Measurements from ENCODE around the gene CFAP46. TPM values are rescaled to one million over a fixed set of nuclear protein-coding genes. Genes with fewer than 3 reads are reported as not detected.
A peak's percentile ranks its signal among the peaks of the same experiment; 100 is the strongest.
"Not testable (repeated sequence)": the region's sequence is repeated elsewhere in the genome, so short reads cannot be mapped to it uniquely, and the experiment has no call there.

Gene CFAP46
- total and polyA plus RNA-seq, 8 donors = 1.2 to 5.2 (median 3.5) TPM

DNA sequence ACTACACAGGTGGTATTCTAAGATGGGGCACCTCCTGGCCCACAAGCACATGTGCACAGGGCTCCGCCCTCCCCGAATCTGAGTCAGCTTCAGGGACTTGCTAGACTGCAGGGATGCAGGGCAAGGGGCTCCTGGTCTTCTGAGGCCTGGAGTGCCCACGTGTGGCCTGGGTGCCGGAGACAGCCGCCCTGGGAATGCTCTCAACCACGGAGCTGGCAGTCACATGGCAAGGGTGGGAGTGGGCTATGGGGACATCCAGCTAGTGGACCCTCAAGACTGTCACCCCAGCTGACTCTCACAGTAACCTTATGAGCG lies 42.7 kb downstream of the CFAP46 start:
- Histone ChIP-seq H3K9me3 (peaks cover 0 to 4% of the 10 kb centered on the region in 2 donors), H3K4me1 (no peaks in the 10 kb centered on the region), H3K36me3 (no peaks in the 10 kb centered on the region), H3K4me3 (no peak overlapping the region), H3K27me3 (peaks cover 0 to 14% of the 10 kb centered on the region in 2 donors), H3K27ac (no peak overlapping the region)
- TF ChIP-seq, protein P1, sequence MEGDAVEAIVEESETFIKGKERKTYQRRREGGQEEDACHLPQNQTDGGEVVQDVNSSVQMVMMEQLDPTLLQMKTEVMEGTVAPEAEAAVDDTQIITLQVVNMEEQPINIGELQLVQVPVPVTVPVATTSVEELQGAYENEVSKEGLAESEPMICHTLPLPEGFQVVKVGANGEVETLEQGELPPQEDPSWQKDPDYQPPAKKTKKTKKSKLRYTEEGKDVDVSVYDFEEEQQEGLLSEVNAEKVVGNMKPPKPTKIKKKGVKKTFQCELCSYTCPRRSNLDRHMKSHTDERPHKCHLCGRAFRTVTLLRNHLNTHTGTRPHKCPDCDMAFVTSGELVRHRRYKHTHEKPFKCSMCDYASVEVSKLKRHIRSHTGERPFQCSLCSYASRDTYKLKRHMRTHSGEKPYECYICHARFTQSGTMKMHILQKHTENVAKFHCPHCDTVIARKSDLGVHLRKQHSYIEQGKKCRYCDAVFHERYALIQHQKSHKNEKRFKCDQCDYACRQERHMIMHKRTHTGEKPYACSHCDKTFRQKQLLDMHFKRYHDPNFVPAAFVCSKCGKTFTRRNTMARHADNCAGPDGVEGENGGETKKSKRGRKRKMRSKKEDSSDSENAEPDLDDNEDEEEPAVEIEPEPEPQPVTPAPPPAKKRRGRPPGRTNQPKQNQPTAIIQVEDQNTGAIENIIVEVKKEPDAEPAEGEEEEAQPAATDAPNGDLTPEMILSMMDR (IDR thresholded peaks at IDR 0.05) = no peak
- ATAC-seq (no peak), DNase-seq (peak in 2 of 4 donors; percentile 22 to 56)
- intact Hi-C loops (cut with DNase I) = no loop called here

GRCh38 chr10:132899054-132899750 lies 43.2 kb downstream of the CFAP46 start:
- H3K27me3 ChIP-seq = peaks cover 0 to 14% of the 10 kb centered on the region in 2 donors
- H3K4me3 ChIP-seq = no peak overlapping the region
- peaks cover 0 to 4% of the 10 kb centered on the region in 2 donors for H3K9me3 ChIP-seq
- intact Hi-C loops (cut with DNase I) = no loop called here
- no peaks in the 10 kb centered on the region for H3K4me1 ChIP-seq
- TF ChIP-seq, protein P1 (IDR thresholded peaks at IDR 0.05) = no peak
- DNase-seq (peak in 2 of 4 donors; percentile 25 to 61), ATAC-seq (no peak)
- H3K36me3 ChIP-seq = no peaks in the 10 kb centered on the region
- H3K27ac ChIP-seq = no peak overlapping the region

- Histone ChIP-seq H3K4me3 (no peak overlapping the region), H3K36me3 (no peaks in the 10 kb centered on the region), H3K4me1 (no peaks in the 10 kb centered on the region), H3K27me3 (peaks cover 0 to 17% of the 10 kb centered on the region in 2 donors), H3K27ac (no peak overlapping the region), H3K9me3 (peaks cover 0 to 4% of the 10 kb centered on the region in 2 donors)
- intact Hi-C loops (cut with DNase I) = no loop called here
- DNase-seq = peak in 2 of 4 donors; percentile 28 to 52
- ATAC-seq = no peak
- TF ChIP-seq, protein P1 (IDR thresholded peaks at IDR 0.05) = no peak
Observed at GRCh38 chr10:132898391-132899053, 43.8 kb downstream of the CFAP46 start.

- intact Hi-C loops (cut with DNase I) = no loop called here
- H3K4me1 ChIP-seq = no peaks in the 10 kb centered on the region
- H3K36me3 ChIP-seq = no peaks in the 10 kb centered on the region
- H3K4me3 ChIP-seq = no peak overlapping the region
- peaks cover 0 to 4% of the 10 kb centered on the region in 2 donors for H3K9me3 ChIP-seq
- H3K27me3 ChIP-seq = peaks cover 0 to 25% of the 10 kb centered on the region in 2 donors
- no peak overlapping the region for H3K27ac ChIP-seq
- ATAC-seq = no peak
- peak in 2 of 4 donors; percentile 12 to 57 for DNase-seq
- TF ChIP-seq, protein P1 (IDR thresholded peaks at IDR 0.05) = no peak
Observed at GRCh38 chr10:132897516-132898381, 44.6 kb downstream of the CFAP46 start.

GRCh38 chr10:132893786-132894185 lies 48.6 kb downstream of the CFAP46 start:
- peaks cover 0 to 61% of the 10 kb centered on the region in 2 donors for H3K27me3 ChIP-seq
- ATAC-seq; intact Hi-C loops (cut with DNase I); DNase-seq; H3K36me3 ChIP-seq; H3K27ac ChIP-seq; H3K4me1 ChIP-seq; H3K9me3 ChIP-seq; H3K4me3 ChIP-seq: not testable (repeated sequence)

Measured in left lung (tissue), 10 donors.